HepG2 (cell line): Measurements from ENCODE around the gene SLC25A48. TPM values are rescaled to one million over a fixed set of nuclear protein-coding genes. Genes with fewer than 3 reads are reported as not detected.

ENCODE experiments used
- AHDC1 ChIP-seq: sonication (generic); formaldehyde crosslinking; IDR thresholded peaks from 2 replicates; pipeline ENCODE4 v1.5.1; 2020; ENCODE audit warnings: mild to moderate bottlenecking, missing genetic modification reagents, borderline replicate concordance
- EP300 ChIP-seq, 3 experiments: sonication (generic) in 1 of 3; formaldehyde crosslinking in 1 of 3; IDR thresholded peaks; 2 replicates each; pipeline versions ENCODE4 v1.5.1 to v1.6.1; 2011 to 2020; ENCODE audit warnings: low read depth in 2 of 3, low read length in 2 of 3, borderline replicate concordance in 1 of 3, improper control_type of control experiment in 1 of 3, mild to moderate bottlenecking in 1 of 3, missing genetic modification reagents in 1 of 3, moderate library complexity in 1 of 3
- FOSL2 ChIP-seq: sonication (generic); formaldehyde crosslinking; IDR thresholded peaks from 2 replicates; pipeline ENCODE4 v1.4.0; 2020; ENCODE audit warnings: missing genetic modification reagents
- FOXP1 ChIP-seq, 2 experiments: fragments of 450-650 bp in 1 of 2; IDR thresholded peaks; 2 replicates each; pipeline ENCODE4 v1.6.1; 2017 to 2018; ENCODE audit warnings: antibody characterized with exemption in 1 of 2
- FOXP4 ChIP-seq: sonication (generic); formaldehyde crosslinking; IDR thresholded peaks from 2 replicates; pipeline ENCODE4 v1.4.0; 2020; ENCODE audit warnings: missing genetic modification reagents
- HNF4A ChIP-seq: sonication (generic); formaldehyde crosslinking; IDR thresholded peaks from 2 replicates; pipeline ENCODE4 v1.4.0; 2020; ENCODE audit warnings: missing genetic modification reagents
- MIXL1 ChIP-seq: IDR thresholded peaks from 2 replicates; pipeline ENCODE4 v1.6.1; 2016
- MYNN ChIP-seq: sonication (generic); formaldehyde crosslinking; IDR thresholded peaks from 2 replicates; pipeline ENCODE4 v1.4.0; 2020; ENCODE audit warnings: mild to moderate bottlenecking, low read depth, missing genetic modification reagents
- NCOA2 ChIP-seq: sonication (generic); formaldehyde crosslinking; IDR thresholded peaks from 2 replicates; pipeline ENCODE4 v1.8.0; 2022; ENCODE audit warnings: inconsistent platforms
- SKI ChIP-seq: fragments of 450-650 bp; IDR thresholded peaks from one replicate; pipeline ENCODE4 v1.6.1; 2018; ENCODE audit warnings: mild to moderate bottlenecking; ENCODE audit not compliant: partially characterized antibody
- SOX5 ChIP-seq: IDR thresholded peaks from 2 replicates; pipeline ENCODE4 v1.6.1; 2016; ENCODE audit warnings: borderline replicate concordance
- STAG1 ChIP-seq: sonication (generic); formaldehyde crosslinking; IDR thresholded peaks from 2 replicates; pipeline ENCODE4 v1.4.0; 2020; ENCODE audit warnings: missing genetic modification reagents
- THRA ChIP-seq: sonication (generic); formaldehyde crosslinking; IDR thresholded peaks from 2 replicates; pipeline ENCODE4 v1.4.0; 2020; ENCODE audit warnings: missing genetic modification reagents, borderline replicate concordance
- ZNF569 ChIP-seq: sonication (generic); formaldehyde crosslinking; IDR thresholded peaks from 2 replicates; pipeline ENCODE4 v1.5.0; 2020; ENCODE audit warnings: mild to moderate bottlenecking, missing genetic modification reagents, moderate library complexity, borderline replicate concordance
- polyA plus RNA-seq, 8 experiments: library from polyadenylated mRNA; depleted of rRNA in 3 of 8; stranded (reverse) in 7 of 8; unstranded in 1 of 8; fragments of >200 nt; fragmentation: Illumina TruSeq in 4 of 8; extraction: Trizol in 4 of 8; gene quantifications; 2 replicates each; pipeline versions ENCODE4 v1.2.1 to v1.2.3, GENCODE V29; 2011 to 2016; ENCODE audit warnings: low read depth in 4 of 8, missing spikeins in 1 of 8, mixed read lengths in 1 of 8; ENCODE audit not compliant: insufficient read depth in 1 of 8
- total RNA-seq, 5 experiments: library from RNA; depleted of rRNA; stranded (reverse); fragments of >200 nt; fragmentation: Illumina TruSeq; extraction: Trizol; gene quantifications; 2 replicates each; pipeline ENCODE4 v1.2.3, GENCODE V29; 2016; ENCODE audit warnings: low read depth in 1 of 5

SLC25A48 gene
- total and polyA plus RNA-seq, 2 of the 13 experiments (the other 11 are each of a cell fraction or from before 2014, with no cell fraction given): 0.17 to 4.5 TPM

- TF ChIP-seq AHDC1 (CRISPR knock-in tag): 0 out of 2 replicates have a peak, but pooled peaks have one; percentile 30
- peak; percentile 81 for TF ChIP-seq NCOA2
- peak; percentile 44 for TF ChIP-seq FOSL2 (CRISPR knock-in tag)
- no peak for TF ChIP-seq MYNN
- TF ChIP-seq FOXP4 (CRISPR knock-in tag): peak; percentile 37; the same call in 1 of the 2 replicates
- peak; percentile 87; the same call in 1 of the 2 replicates for TF ChIP-seq THRA (CRISPR knock-in tag)
- peak; percentile 69; the same call in 1 of the 2 replicates for TF ChIP-seq HNF4A (CRISPR knock-in tag)
- no peak for TF ChIP-seq MIXL1 (CRISPR knock-in tag)
- peak in 1 of 2 experiments; percentile 67; a peak in 1 of 4 replicates for TF ChIP-seq EP300 (IDR thresholded peaks at IDR 0.05; ENCODE audit: low read depth in 2 of 2, low read length in 2 of 2)
- TF ChIP-seq EP300 (CRISPR knock-in tag; IDR thresholded peaks at IDR 0.05; ENCODE audit: borderline replicate concordance): no peak
- TF ChIP-seq ZNF569 (CRISPR knock-in tag): no peak
- TF ChIP-seq SOX5 (CRISPR knock-in tag): peak; percentile 65; the same call in 1 of the 2 replicates
- TF ChIP-seq SKI: peak; percentile 58
- TF ChIP-seq FOXP1 (IDR thresholded peaks at IDR 0.05): no peak
- TF ChIP-seq FOXP1 (CRISPR knock-in tag; IDR thresholded peaks at IDR 0.05): peak; percentile 29; the same call in 1 of the 2 replicates
- no peak for TF ChIP-seq STAG1 (CRISPR knock-in tag)
Measured at GRCh38 chr5:135868681-135869080, 34.2 kb downstream of the SLC25A48 start (continued).
